Renal pelvis (tissue), 4 donors: ENCODE data around the gene SND1. TPM values are rescaled to one million over a fixed set of nuclear protein-coding genes. Genes with fewer than 3 reads are reported as not detected.

ENCODE experiments used
- DNase-seq: peaks from one replicate; pipeline ENCODE4 v3.0.0-alpha.2; 2013
- polyA plus RNA-seq, 3 donors: library from polyadenylated mRNA; unstranded; fragments of 120-200 nt; gene quantifications; one replicate each; pipeline ENCODE4 v1.2.1, GENCODE V29; 2013; ENCODE audit not compliant: insufficient read length in 3 of 3

The SND1 gene
- polyA plus RNA-seq, 3 donors: 135 to 142 (median 137) TPM

- no peak for DNase-seq
These were observed 63.3 kb downstream of the SND1 start for GRCh38 chr7:127715272-127715671.

- DNase-seq: no peak
These were observed 63.9 kb downstream of the SND1 start for GRCh38 chr7:127715901-127716300.

- DNase-seq: no peak
These were observed 65.7 kb downstream of the SND1 start for GRCh38 chr7:127717502-127718339.

GRCh38 chr7:127718340-127718679 lies 66.3 kb downstream of the SND1 start:
- DNase-seq: no peak

GRCh38 chr7:127726476-127726875 lies 74.5 kb downstream of the SND1 start:
- no peak for DNase-seq

- DNase-seq: no peak
These were observed 78.8 kb downstream of the SND1 start for GRCh38 chr7:127730658-127731276.

GRCh38 chr7:127731431-127732080 lies 79.6 kb downstream of the SND1 start:
- DNase-seq: no peak

GRCh38 chr7:127732306-127732705 lies 80.3 kb downstream of the SND1 start:
- DNase-seq: no peak

- DNase-seq: no peak
These were observed 82.0 kb downstream of the SND1 start for GRCh38 chr7:127733986-127734385.

GRCh38 chr7:127736511-127736910 lies 84.5 kb downstream of the SND1 start:
- DNase-seq: no peak

GRCh38 chr7:127738859-127739258 lies 86.9 kb downstream of the SND1 start:
- DNase-seq: no peak

- no peak for DNase-seq
These were observed 89.9 kb downstream of the SND1 start for GRCh38 chr7:127741764-127742375.

- no peak for DNase-seq
These were observed 93.5 kb downstream of the SND1 start for GRCh38 chr7:127745445-127745844.

- no peak for DNase-seq
These were observed 99.1 kb downstream of the SND1 start for GRCh38 chr7:127751062-127751461.

GRCh38 chr7:127751490-127752448 lies 99.8 kb downstream of the SND1 start:
- no peak for DNase-seq

- no peak for DNase-seq
These were observed 100.8 kb downstream of the SND1 start for GRCh38 chr7:127752829-127753228.

- DNase-seq: no peak
These were observed 102.5 kb downstream of the SND1 start for GRCh38 chr7:127754457-127754856.

- no peak for DNase-seq
These were observed 103.5 kb downstream of the SND1 start for GRCh38 chr7:127755521-127755920.

- DNase-seq: no peak
These were observed 104.0 kb downstream of the SND1 start for GRCh38 chr7:127755965-127756364.

GRCh38 chr7:127758105-127758504 lies 106.1 kb downstream of the SND1 start:
- DNase-seq: no peak

- DNase-seq: no peak
These were observed 106.9 kb downstream of the SND1 start for GRCh38 chr7:127758845-127759244.
